Caco-2 (cell line): Measurements from ENCODE around the gene TMEM82. TPM values are rescaled to one million over a fixed set of nuclear protein-coding genes. Genes with fewer than 3 reads are reported as not detected.

Experiments
- BruUV-seq: library from RNA; stranded (reverse); fragments of 400-500 nt; replicated peaks from 2 replicates; lab custom pipeline; 2021; lab: Mats Ljungman, UMichigan
- CTCF ChIA-PET: fragments of 300-600 bp; sonication (Branson Sonifier 250); formaldehyde crosslinking; loops from one replicate; lab custom pipeline; 2022; ENCODE audit warnings: antibody characterized with exemption; lab: Charles Lee
- POLR2A ChIA-PET: fragments of 300-600 bp; sonication (Branson Sonifier 250); formaldehyde crosslinking; loops from one replicate; lab custom pipeline; 2022; ENCODE audit warnings: antibody characterized with exemption; lab: Charles Lee
- DNase-seq, 2 experiments: peaks; one replicate each; pipeline versions ENCODE4 v3.0.0 to v3.0.0-alpha.2; 2020 to 2022
- H3K27me3 ChIP-seq: replicated peaks from 2 replicates; pipeline ENCODE4 v1.6.0; 2011; ENCODE audit warnings: low read length; ENCODE audit not compliant: control insufficient read depth, insufficient read depth
- H3K36me3 ChIP-seq: 2 replicates; pipeline ENCODE4 v1.5.1; 2011; ENCODE audit warnings: low read length; ENCODE audit not compliant: control insufficient read depth, insufficient read depth
- H3K4me1 ChIP-seq: fragments of 250-450 bp; sonication (Bioruptor Pico); 2 replicates; pipeline ENCODE4 v1.5.1; 2020; ENCODE audit warnings: mild to moderate bottlenecking
- H3K4me3 ChIP-seq: 2 replicates; pipeline ENCODE4 v1.5.1; 2011; ENCODE audit warnings: low read depth, mild to moderate bottlenecking, control low read depth, low read length
- H3K9me3 ChIP-seq: fragments of 250-450 bp; sonication (Bioruptor Pico); 2 replicates; pipeline ENCODE4 v1.5.1; 2020; ENCODE audit warnings: mild to moderate bottlenecking, moderate library complexity
- H3K27ac Mint-ChIP-seq: one replicate; pipeline ENCODE4 v1.8.0; 2022; ENCODE audit warnings: mixed read lengths; ENCODE audit not compliant: unreplicated experiment
- H3K27me3 Mint-ChIP-seq: one replicate; pipeline ENCODE4 v1.8.0; 2022; ENCODE audit warnings: mixed read lengths; ENCODE audit not compliant: insufficient read depth, unreplicated experiment
- H3K36me3 Mint-ChIP-seq: one replicate; pipeline ENCODE4 v1.8.0; 2022; ENCODE audit warnings: mild to moderate bottlenecking, mixed read lengths; ENCODE audit not compliant: insufficient read depth, unreplicated experiment
- H3K4me1 Mint-ChIP-seq: one replicate; pipeline ENCODE4 v1.8.0; 2022; ENCODE audit warnings: low read depth, mixed read lengths; ENCODE audit not compliant: unreplicated experiment
- H3K4me3 Mint-ChIP-seq: one replicate; pipeline ENCODE4 v1.8.0; 2022; ENCODE audit warnings: mild to moderate bottlenecking, moderate library complexity, mixed read lengths; ENCODE audit not compliant: unreplicated experiment
- H3K9me3 Mint-ChIP-seq: one replicate; pipeline ENCODE4 v1.8.0; 2022; ENCODE audit warnings: mixed read lengths; ENCODE audit not compliant: unreplicated experiment
- intact Hi-C: fragments of 100-400 bp; cut with micrococcal nuclease; formaldehyde crosslinking; loops from one replicate; pipeline ENCODE4 v1.10.0; 2022; ENCODE audit not compliant: unreplicated experiment
- total RNA-seq: library from RNA; stranded (reverse); gene quantifications from 2 replicates; pipeline ENCODE4 v1.2.3, GENCODE V29; 2022
- TF ChIP-seq, protein P1 (sequence below), 2 experiments: fragments of 200-600 bp in 1 of 2; IDR thresholded peaks; 1 replicate in 1 of 2; 2 replicates in 1 of 2; pipeline versions ENCODE4 v1.5.1 to v1.8.0; 2011 to 2022; ENCODE audit warnings: antibody characterized with exemption in 1 of 2, control low read depth in 1 of 2, inconsistent platforms in 1 of 2, low read depth in 1 of 2, low read length in 1 of 2, mild to moderate bottlenecking in 1 of 2, moderate library complexity in 1 of 2; ENCODE audit not compliant: insufficient read depth in 1 of 2, severe bottlenecking in 1 of 2, unreplicated experiment in 1 of 2

Gene TMEM82
- total RNA-seq, 1 experiment from 2014 or later, result 3.5 TPM

DNA sequence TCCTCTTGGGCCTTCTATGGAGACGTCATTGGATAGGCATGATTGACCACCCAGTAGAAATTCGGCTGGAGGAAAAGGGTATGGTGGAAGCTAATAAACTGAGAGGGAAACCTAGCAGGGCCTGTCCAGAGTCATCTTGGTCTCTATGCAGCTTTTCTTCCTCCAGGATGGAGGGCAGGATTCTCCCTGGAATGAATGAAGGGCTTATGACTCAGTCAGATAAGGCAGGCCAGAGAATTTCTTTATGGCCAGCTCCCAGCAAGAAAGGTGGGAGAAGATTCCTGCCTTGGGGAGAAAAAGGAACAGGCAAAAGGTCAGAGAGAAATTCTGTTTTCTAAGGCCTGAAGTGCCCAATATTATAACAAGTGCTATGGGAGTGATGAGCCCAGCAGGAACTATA is 33.4 kb downstream of the TMEM82 start:
- Mint-ChIP-seq H3K4me1 (peaks cover 13% of the 10 kb centered on the region), H3K4me3 (no peak overlapping the region), H3K27me3 (no peaks in the 10 kb centered on the region), H3K36me3 (peaks cover 12% of the 10 kb centered on the region), H3K27ac (peak overlapping the region; percentile 67), H3K9me3 (no peaks in the 10 kb centered on the region)
- Histone ChIP-seq H3K36me3 (no peaks in the 10 kb centered on the region), H3K27me3 (no peaks in the 10 kb centered on the region), H3K9me3 (no peaks in the 10 kb centered on the region), H3K4me1 (peaks cover 40% of the 10 kb centered on the region), H3K4me3 (no peak overlapping the region)
- CTCF ChIA-PET, result interaction anchor here (0.6 to 1.0 kb wide), 2 partner anchors 15 to 16 kb away, joined by 3 read pairs; no protein-coding TSS in a partner anchor
- POLR2A ChIA-PET, result interaction anchor here (0.6 kb wide), 1 partner anchor 30 kb away, joined by 3 read pairs; no protein-coding TSS in a partner anchor
- intact Hi-C loops, result no loop called here
- TF ChIP-seq, protein P1, sequence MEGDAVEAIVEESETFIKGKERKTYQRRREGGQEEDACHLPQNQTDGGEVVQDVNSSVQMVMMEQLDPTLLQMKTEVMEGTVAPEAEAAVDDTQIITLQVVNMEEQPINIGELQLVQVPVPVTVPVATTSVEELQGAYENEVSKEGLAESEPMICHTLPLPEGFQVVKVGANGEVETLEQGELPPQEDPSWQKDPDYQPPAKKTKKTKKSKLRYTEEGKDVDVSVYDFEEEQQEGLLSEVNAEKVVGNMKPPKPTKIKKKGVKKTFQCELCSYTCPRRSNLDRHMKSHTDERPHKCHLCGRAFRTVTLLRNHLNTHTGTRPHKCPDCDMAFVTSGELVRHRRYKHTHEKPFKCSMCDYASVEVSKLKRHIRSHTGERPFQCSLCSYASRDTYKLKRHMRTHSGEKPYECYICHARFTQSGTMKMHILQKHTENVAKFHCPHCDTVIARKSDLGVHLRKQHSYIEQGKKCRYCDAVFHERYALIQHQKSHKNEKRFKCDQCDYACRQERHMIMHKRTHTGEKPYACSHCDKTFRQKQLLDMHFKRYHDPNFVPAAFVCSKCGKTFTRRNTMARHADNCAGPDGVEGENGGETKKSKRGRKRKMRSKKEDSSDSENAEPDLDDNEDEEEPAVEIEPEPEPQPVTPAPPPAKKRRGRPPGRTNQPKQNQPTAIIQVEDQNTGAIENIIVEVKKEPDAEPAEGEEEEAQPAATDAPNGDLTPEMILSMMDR (IDR thresholded peaks at IDR 0.05; ENCODE audit: insufficient read depth in 1 of 2, low read depth in 1 of 2, low read length in 1 of 2, severe bottlenecking in 1 of 2, unreplicated experiment in 1 of 2), result no peak
- BruUV-seq, result no TSS peak
- DNase-seq, result no peak

DNA sequence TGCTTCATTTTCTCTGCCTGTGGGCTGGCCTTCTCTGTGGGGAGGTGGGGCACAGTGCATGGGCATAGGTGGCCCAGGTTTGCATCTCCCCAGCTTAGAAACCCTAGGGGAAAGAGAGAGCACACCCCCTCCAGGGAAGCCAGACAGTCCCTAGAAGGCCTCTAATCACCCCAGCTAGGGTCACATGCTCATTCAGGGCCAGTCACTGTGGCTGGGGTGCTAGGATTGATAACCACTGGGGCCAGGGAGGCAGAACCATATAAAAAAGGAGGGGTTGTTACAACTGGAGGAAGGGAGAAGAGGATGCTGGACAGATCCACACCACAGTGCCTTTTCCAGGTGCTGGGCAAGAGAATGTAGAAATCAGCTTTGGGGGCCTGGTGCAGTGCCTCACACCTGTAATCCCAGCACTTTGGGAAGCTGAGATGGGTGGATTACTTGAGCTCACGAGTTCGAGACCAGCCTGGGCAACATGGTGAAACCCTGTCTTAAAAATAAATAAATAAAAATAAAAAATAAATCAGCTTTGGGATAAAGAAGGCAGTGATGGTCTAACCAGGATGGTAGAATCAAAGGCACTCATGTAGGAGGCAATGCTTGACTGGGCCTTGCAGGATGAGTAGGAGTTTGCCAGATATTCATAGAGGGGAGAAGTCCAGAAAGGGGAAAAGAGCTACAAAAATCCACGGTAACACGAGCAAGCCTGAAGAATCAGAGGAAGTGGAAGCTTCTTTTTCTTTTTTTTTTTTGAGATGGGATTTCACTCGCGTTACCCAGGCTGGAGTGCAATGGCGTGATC is 35.8 kb downstream of the TMEM82 start:
- H3K9me3 Mint-ChIP-seq, result no peaks in the 10 kb centered on the region
- ChIA-PET CTCF (no interaction called here), POLR2A (interaction anchor here (0.6 kb wide), 1 partner anchor 81 kb away, joined by 3 read pairs; no protein-coding TSS in a partner anchor)
- peak overlapping the region; percentile 96 for H3K27ac Mint-ChIP-seq
- peaks cover 11% of the 10 kb centered on the region for H3K36me3 Mint-ChIP-seq
- Histone ChIP-seq H3K36me3 (no peaks in the 10 kb centered on the region), H3K4me3 (no peak overlapping the region), H3K9me3 (no peaks in the 10 kb centered on the region), H3K27me3 (no peaks in the 10 kb centered on the region), H3K4me1 (peaks cover 50% of the 10 kb centered on the region)
- BruUV-seq, result no TSS peak
- intact Hi-C loops, result no loop called here
- no peak overlapping the region for H3K4me3 Mint-ChIP-seq
- TF ChIP-seq, protein P1 (IDR thresholded peaks at IDR 0.05; ENCODE audit: insufficient read depth in 1 of 2, low read depth in 1 of 2, low read length in 1 of 2, severe bottlenecking in 1 of 2, unreplicated experiment in 1 of 2), result no peak
- no peaks in the 10 kb centered on the region for H3K27me3 Mint-ChIP-seq
- peaks cover 17% of the 10 kb centered on the region for H3K4me1 Mint-ChIP-seq
- no peak for DNase-seq

DNA sequence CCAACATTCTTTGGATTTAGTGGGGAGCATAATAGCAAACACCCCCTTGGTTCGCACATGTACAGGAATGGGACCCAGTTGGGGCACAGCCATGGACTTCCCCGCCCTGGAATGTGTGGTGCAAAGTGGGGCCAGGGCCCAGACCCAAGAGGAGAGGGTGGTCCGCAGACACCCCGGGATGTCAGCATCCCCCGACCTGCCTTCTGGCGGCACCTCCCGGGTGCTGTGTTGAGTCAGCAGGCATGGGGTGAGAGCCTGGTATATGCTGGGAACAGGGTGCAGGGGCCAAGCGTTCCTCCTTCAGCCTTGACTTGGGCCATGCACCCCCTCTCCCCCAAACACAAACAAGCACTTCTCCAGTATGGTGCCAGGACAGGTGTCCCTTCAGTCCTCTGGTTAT is 43.4 kb downstream of the TMEM82 start:
- peak overlapping the region; percentile 39 for H3K27ac Mint-ChIP-seq
- H3K36me3 ChIP-seq, result no peaks in the 10 kb centered on the region
- intact Hi-C loops, result no loop called here
- DNase-seq, result no peak
- ChIA-PET CTCF (no interaction called here), POLR2A (no interaction called here)
- TF ChIP-seq, protein P1 (IDR thresholded peaks at IDR 0.05; ENCODE audit: insufficient read depth in 1 of 2, low read depth in 1 of 2, low read length in 1 of 2, severe bottlenecking in 1 of 2, unreplicated experiment in 1 of 2), result no peak
- H3K9me3 Mint-ChIP-seq, result no peaks in the 10 kb centered on the region
- peaks cover 5% of the 10 kb centered on the region for H3K36me3 Mint-ChIP-seq
- peaks cover 22% of the 10 kb centered on the region for H3K4me1 Mint-ChIP-seq
- no peaks in the 10 kb centered on the region for H3K27me3 ChIP-seq
- peaks cover 34% of the 10 kb centered on the region for H3K4me1 ChIP-seq
- H3K9me3 ChIP-seq, result no peaks in the 10 kb centered on the region
- BruUV-seq, result no TSS peak
- H3K4me3 Mint-ChIP-seq, result no peak overlapping the region
- no peak overlapping the region for H3K4me3 ChIP-seq
- no peaks in the 10 kb centered on the region for H3K27me3 Mint-ChIP-seq
